ENCODE data around the gene MRPL33.

GRCh38 chr2:27771202-27771547 is 344 bp upstream of the MRPL33 start:
- TF ChIP-seq EZH2 (IDR thresholded peaks at IDR 0.05; ENCODE audit: borderline replicate concordance, insufficient read depth, low read length, poor library complexity, severe bottlenecking) (no peak), REST (IDR thresholded peaks at IDR 0.05; ENCODE audit: borderline replicate concordance) (no peak)

Measured in neural cell (in vitro differentiated cells).